Breast epithelium (tissue), 3 donors: ENCODE data around the gene OR2T8.

Experiments used
- CTCF ChIP-seq, 3 donors: fragments of 450-650 bp; IDR thresholded peaks; one replicate each; pipeline ENCODE4 v1.5.1; 2016 to 2017; ENCODE audit warnings: antibody characterized with exemption in 3 of 3, mild to moderate bottlenecking in 3 of 3, moderate library complexity in 3 of 3
- POLR2A ChIP-seq: fragments of 450-650 bp; IDR thresholded peaks from one replicate; pipeline ENCODE4 v1.6.1; 2016; ENCODE audit warnings: antibody characterized with exemption, mild to moderate bottlenecking, moderate library complexity
- POLR2AphosphoS5 ChIP-seq, 3 donors: sonication (generic); formaldehyde crosslinking; IDR thresholded peaks; one replicate each; pipeline ENCODE4 v1.6.1; 2017; ENCODE audit warnings: antibody characterized with exemption in 3 of 3

- no peak for TF ChIP-seq CTCF (IDR thresholded peaks at IDR 0.05)
- TF ChIP-seq POLR2A, result no peak
- TF ChIP-seq POLR2AphosphoS5 (IDR thresholded peaks at IDR 0.05), result no peak
Observed at GRCh38 chr1:247904122-247904521, 15.9 kb upstream of the OR2T8 start.
